GM12878 (cell line): ENCODE results near the gene PNMA1. TPM values are rescaled to one million over a fixed set of nuclear protein-coding genes. Genes with fewer than 3 reads are reported as not detected.

Experiments
- ATAC-seq: fragments of 200-7000 bp; cut with Tn5 transposase; 3 replicates; pipeline ENCODE4 v1.9.1; 2020; ENCODE audit warnings: mild to moderate bottlenecking, moderate library complexity
- BruUV-seq: library from RNA; stranded (reverse); fragments of 400-500 nt; replicated peaks from 2 replicates; lab custom pipeline; 2021; lab: Mats Ljungman, UMichigan
- CTCF ChIA-PET: fragments of 300-600 bp; sonication (Branson Sonifier 250); formaldehyde crosslinking; extraction: SDS; loops from one replicate; lab custom pipeline; 2021; ENCODE audit warnings: inconsistent platforms; lab: Yijun Ruan, JAX
- POLR2A ChIA-PET: fragments of 350-600 bp; formaldehyde crosslinking; extraction: SDS; loops from one replicate; lab custom pipeline; 2021; ENCODE audit warnings: inconsistent platforms; lab: Charles Lee
- RAD21 ChIA-PET: fragments of 300-600 bp; sonication (Branson Sonifier 250); formaldehyde crosslinking; loops from one replicate; lab custom pipeline; 2023; ENCODE audit warnings: antibody characterized with exemption; ENCODE audit not compliant: unreplicated experiment; lab: Charles Lee
- SMC1A ChIA-PET: fragments of 300-600 bp; sonication (Branson Sonifier 250); formaldehyde crosslinking; loops from one replicate; lab custom pipeline; 2023; ENCODE audit not compliant: unreplicated experiment, uncharacterized antibody; lab: Charles Lee
- DNase-seq: peaks from one replicate; pipeline ENCODE4 v3.0.0-alpha.2; 2011; ENCODE audit warnings: low read depth, low spot score
- FAIRE-seq: peaks from 3 replicates; lab custom pipeline; 2011; peaks lifted over from hg19 to GRCh38; lab: Jason Lieb, UNC
- H2AFZ ChIP-seq: 2 replicates; pipeline ENCODE4 v1.6.0; 2011; ENCODE audit warnings: low read depth, low read length, control low read depth; ENCODE audit not compliant: control insufficient read depth
- H3K27ac ChIP-seq: 2 replicates; pipeline ENCODE4 v1.5.1; 2011; ENCODE audit warnings: control low read depth; ENCODE audit not compliant: control insufficient read depth, insufficient read depth
- H3K27me3 ChIP-seq, 2 experiments: replicated peaks in 1 of 2; 2 replicates each; pipeline versions ENCODE4 v1.6.0 to v1.6.1; 2011; ENCODE audit warnings: low read length in 1 of 2; ENCODE audit not compliant: control insufficient read depth in 2 of 2, insufficient read depth in 2 of 2
- H3K36me3 ChIP-seq, 2 experiments: 2 replicates each; pipeline ENCODE4 v1.5.1; 2011; ENCODE audit warnings: low read length in 1 of 2; ENCODE audit not compliant: control insufficient read depth in 2 of 2, insufficient read depth in 2 of 2
- H3K4me1 ChIP-seq: 2 replicates; pipeline ENCODE4 v1.6.1; 2011; ENCODE audit warnings: mild to moderate bottlenecking, low read length, moderate library complexity, mixed read lengths; ENCODE audit not compliant: control insufficient read depth, insufficient read depth
- H3K4me2 ChIP-seq: 2 replicates; pipeline ENCODE4 v1.6.0; 2011; ENCODE audit warnings: control low read depth; ENCODE audit not compliant: control insufficient read depth, insufficient read depth
- H3K4me3 ChIP-seq: fragments of 200-600 bp; sonication (generic); 2 replicates; pipeline ENCODE4 v1.5.1; 2016
- H3K79me2 ChIP-seq: 2 replicates; pipeline ENCODE4 v1.6.0; 2011; ENCODE audit warnings: low read length; ENCODE audit not compliant: control insufficient read depth, insufficient read depth
- H3K9ac ChIP-seq: 2 replicates; pipeline ENCODE4 v1.8.0; 2011; ENCODE audit warnings: low read length, control low read depth, mixed read lengths; ENCODE audit not compliant: control insufficient read depth, insufficient read depth
- H3K9me3 ChIP-seq: replicated peaks from 3 replicates; pipeline ENCODE4 v1.5.1; 2011; ENCODE audit warnings: mild to moderate bottlenecking, low read length; ENCODE audit not compliant: control insufficient read depth, insufficient read depth
- H4K20me1 ChIP-seq: 2 replicates; pipeline ENCODE4 v1.6.0; 2011; ENCODE audit not compliant: control insufficient read depth, insufficient read depth
- EED ChIP-seq: sonication (generic); IDR thresholded peaks from 2 replicates; pipeline ENCODE4 v1.6.1; 2016; ENCODE audit warnings: antibody characterized with exemption, low read depth
- IKZF1 ChIP-seq: fragments of 450-650 bp; conservative IDR thresholded peaks from 2 replicates; pipeline ENCODE4 v1.6.1; 2017; ENCODE audit warnings: antibody characterized with exemption, mild to moderate bottlenecking
- JUND ChIP-seq: IDR thresholded peaks from 2 replicates; pipeline ENCODE4 v1.6.1; 2012; ENCODE audit warnings: low read depth, mild to moderate bottlenecking, low read length, improper control_type of control experiment, moderate library complexity
- NR2C2 ChIP-seq: IDR thresholded peaks from 2 replicates; pipeline ENCODE4 v1.6.1; 2011; ENCODE audit warnings: borderline replicate concordance, low read depth; ENCODE audit not compliant: control insufficient read depth, insufficient read length
- NR2F1 ChIP-seq: fragments of 450-650 bp; conservative IDR thresholded peaks from 2 replicates; pipeline ENCODE4 v1.6.1; 2017; ENCODE audit warnings: mild to moderate bottlenecking
- SREBF2 ChIP-seq: IDR thresholded peaks from 2 replicates; pipeline ENCODE4 v1.6.1; 2012; ENCODE audit warnings: mild to moderate bottlenecking, low read length
- WGBS: methylation state at CpG from one replicate; pipeline ENCODE4 v1.1.6; 2016; ENCODE audit warnings: low lambda C conversion rate; ENCODE audit not compliant: insufficient replicate concordance, insufficient coverage; ENCODE audit errors: missing lambda C conversion rate; 5-methylcytosine and 5-hydroxymethylcytosine counted together
- in situ Hi-C: fragments of 300-500 bp; cut with MboI; formaldehyde crosslinking; loops from 9 replicates; pipeline ENCODE4 v1.14.3; 2018; ENCODE audit warnings: mixed read lengths
- intact Hi-C: fragments of 100-400 bp; cut with micrococcal nuclease; formaldehyde crosslinking; loops from one replicate; pipeline ENCODE4 v1.14.2; 2022; ENCODE audit not compliant: unreplicated experiment
- polyA plus RNA-seq, 11 experiments: library from polyadenylated mRNA; depleted of rRNA in 4 of 11; unstranded in 6 of 11; stranded (reverse) in 5 of 11; fragments of >200 nt; fragmentation: Nextera tagmentation in 4 of 11; fragmentation: Illumina TruSeq in 1 of 11; extraction: Ambion mirVana in 4 of 11; extraction: Trizol in 1 of 11; gene quantifications; 1 replicate in 1 of 11; 2 replicates in 10 of 11; pipeline versions ENCODE4 v1.2.1 to v1.2.3, GENCODE V29; 2011 to 2016; ENCODE audit warnings: inconsistent platforms in 2 of 11, missing spikeins in 2 of 11, low read depth in 1 of 11
- total RNA-seq, 4 experiments: library from RNA; depleted of rRNA in 3 of 4; stranded (reverse); fragments of >200 nt in 3 of 4; fragmentation: Illumina TruSeq in 1 of 4; extraction: Trizol in 1 of 4; gene quantifications; 2 replicates each; pipeline versions ENCODE4 v1.2.1 to v1.2.3, GENCODE V29; 2013 to 2021
- TF ChIP-seq, protein P1 (sequence below): fragments of 150-350 bp; IDR thresholded peaks from 2 replicates; pipeline ENCODE4 v1.6.1; 2016; ENCODE audit warnings: low read depth, low read length
- TF ChIP-seq, protein P2 (sequence below): fragments of 450-650 bp; IDR thresholded peaks from 2 replicates; pipeline ENCODE4 v1.6.1; 2016; ENCODE audit warnings: mild to moderate bottlenecking
- TF ChIP-seq, protein P3 (sequence below): fragments of 450-650 bp; IDR thresholded peaks from 2 replicates; pipeline ENCODE4 v1.6.1; 2017; ENCODE audit warnings: mild to moderate bottlenecking, moderate library complexity

Gene PNMA1
- total and polyA plus RNA-seq, 10 of the 15 experiments (the other 5 are each of a cell fraction or from before 2014, with no cell fraction given): 1.8 to 39.3 (median 11.1) TPM

DNA sequence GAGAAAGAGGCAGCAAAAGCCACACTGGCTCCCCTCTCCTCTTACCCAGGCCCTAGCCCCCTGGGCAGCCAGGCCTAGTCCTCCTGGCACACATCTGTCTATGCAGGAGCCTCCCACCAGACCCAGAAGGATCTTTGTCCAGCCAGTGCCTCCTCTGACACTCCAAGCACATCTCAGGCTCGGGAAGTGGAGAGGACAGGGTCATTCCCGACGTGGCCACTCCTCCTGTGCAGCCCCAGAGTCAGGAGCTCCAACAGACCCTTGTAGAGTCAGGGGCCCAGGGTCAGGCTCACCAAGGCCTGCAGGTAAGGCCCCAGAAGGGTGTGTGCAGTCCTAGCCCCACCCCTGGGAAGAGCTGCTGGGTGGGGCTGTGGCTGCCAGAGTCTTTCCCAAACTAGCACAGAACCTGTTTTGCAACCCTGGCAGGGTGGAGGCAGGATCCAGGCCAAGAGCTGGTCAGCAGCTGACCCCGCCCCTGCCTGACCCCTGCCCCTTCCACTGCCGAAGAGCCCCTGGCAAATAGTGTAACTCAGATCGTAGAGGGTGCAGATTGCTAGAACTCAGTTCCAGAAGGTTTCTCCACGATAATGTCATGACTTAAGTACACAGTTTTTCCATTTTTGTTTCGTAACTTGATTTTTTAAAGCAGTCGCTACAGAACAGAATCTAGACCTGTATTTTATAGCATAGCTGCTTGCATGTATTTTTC is 26.6 kb upstream of the PNMA1 start:
- Histone ChIP-seq H3K4me2 (peak overlapping the region; percentile 96), H3K27ac (peak overlapping the region; percentile 81), H3K9me3 (no peaks in the 10 kb centered on the region), H4K20me1 (peaks cover 24% of the 10 kb centered on the region), H3K4me1 (peaks cover 49% of the 10 kb centered on the region), H3K79me2 (peaks cover 76% of the 10 kb centered on the region), H3K36me3 (peaks cover 21 to 44% of the 10 kb centered on the region in 2 experiments), H3K4me3 (peak overlapping the region; percentile 55; the same call in 1 of the 2 replicates), H3K27me3 (no peaks in the 10 kb centered on the region), H3K9ac (no peak overlapping the region), H2AFZ (no peak overlapping the region)
- DNase-seq (no peak), ATAC-seq (no peak), FAIRE-seq (no peak)
- no TSS peak for BruUV-seq
- ChIA-PET CTCF (interaction anchor here (1.6 to 21.0 kb wide), 6 partner anchors 9 to 117 kb away, joined by 4 to 288 read pairs (median 28); a partner anchor contains a TSS), SMC1A (interaction anchor here (0.9 to 6.7 kb wide), 7 partner anchors 8 to 85 kb away, joined by 3 to 60 read pairs (median 11); no protein-coding TSS in a partner anchor), RAD21 (interaction anchor here (0.8 to 8.5 kb wide), 11 partner anchors 9 to 86 kb away, joined by 3 to 114 read pairs (median 5); a partner anchor contains a TSS), POLR2A (interaction anchor here (1.3 to 6.7 kb wide), 3 partner anchors 12 to 56 kb away, joined by 3 to 54 read pairs (median 4); no protein-coding TSS in a partner anchor)
- 78% methylated on average over 9 of the region's 9 CpGs for WGBS
- in situ Hi-C loops: loop anchor here (5.0 to 25.0 kb wide), 2 partner anchors 87 to 297 kb away; no protein-coding TSS in a partner anchor
- intact Hi-C loops: no loop called here
- no peak for TF ChIP-seq NR2C2
- TF ChIP-seq, protein P1, sequence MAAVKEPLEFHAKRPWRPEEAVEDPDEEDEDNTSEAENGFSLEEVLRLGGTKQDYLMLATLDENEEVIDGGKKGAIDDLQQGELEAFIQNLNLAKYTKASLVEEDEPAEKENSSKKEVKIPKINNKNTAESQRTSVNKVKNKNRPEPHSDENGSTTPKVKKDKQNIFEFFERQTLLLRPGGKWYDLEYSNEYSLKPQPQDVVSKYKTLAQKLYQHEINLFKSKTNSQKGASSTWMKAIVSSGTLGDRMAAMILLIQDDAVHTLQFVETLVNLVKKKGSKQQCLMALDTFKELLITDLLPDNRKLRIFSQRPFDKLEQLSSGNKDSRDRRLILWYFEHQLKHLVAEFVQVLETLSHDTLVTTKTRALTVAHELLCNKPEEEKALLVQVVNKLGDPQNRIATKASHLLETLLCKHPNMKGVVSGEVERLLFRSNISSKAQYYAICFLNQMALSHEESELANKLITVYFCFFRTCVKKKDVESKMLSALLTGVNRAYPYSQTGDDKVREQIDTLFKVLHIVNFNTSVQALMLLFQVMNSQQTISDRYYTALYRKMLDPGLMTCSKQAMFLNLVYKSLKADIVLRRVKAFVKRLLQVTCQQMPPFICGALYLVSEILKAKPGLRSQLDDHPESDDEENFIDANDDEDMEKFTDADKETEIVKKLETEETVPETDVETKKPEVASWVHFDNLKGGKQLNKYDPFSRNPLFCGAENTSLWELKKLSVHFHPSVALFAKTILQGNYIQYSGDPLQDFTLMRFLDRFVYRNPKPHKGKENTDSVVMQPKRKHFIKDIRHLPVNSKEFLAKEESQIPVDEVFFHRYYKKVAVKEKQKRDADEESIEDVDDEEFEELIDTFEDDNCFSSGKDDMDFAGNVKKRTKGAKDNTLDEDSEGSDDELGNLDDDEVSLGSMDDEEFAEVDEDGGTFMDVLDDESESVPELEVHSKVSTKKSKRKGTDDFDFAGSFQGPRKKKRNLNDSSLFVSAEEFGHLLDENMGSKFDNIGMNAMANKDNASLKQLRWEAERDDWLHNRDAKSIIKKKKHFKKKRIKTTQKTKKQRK: no peak
- TF ChIP-seq EED: no peak
- TF ChIP-seq, protein P2, sequence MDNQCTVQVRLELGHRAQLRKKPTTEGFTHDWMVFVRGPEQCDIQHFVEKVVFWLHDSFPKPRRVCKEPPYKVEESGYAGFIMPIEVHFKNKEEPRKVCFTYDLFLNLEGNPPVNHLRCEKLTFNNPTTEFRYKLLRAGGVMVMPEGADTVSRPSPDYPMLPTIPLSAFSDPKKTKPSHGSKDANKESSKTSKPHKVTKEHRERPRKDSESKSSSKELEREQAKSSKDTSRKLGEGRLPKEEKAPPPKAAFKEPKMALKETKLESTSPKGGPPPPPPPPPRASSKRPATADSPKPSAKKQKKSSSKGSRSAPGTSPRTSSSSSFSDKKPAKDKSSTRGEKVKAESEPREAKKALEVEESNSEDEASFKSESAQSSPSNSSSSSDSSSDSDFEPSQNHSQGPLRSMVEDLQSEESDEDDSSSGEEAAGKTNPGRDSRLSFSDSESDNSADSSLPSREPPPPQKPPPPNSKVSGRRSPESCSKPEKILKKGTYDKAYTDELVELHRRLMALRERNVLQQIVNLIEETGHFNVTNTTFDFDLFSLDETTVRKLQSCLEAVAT: no peak
- TF ChIP-seq, protein P3, sequence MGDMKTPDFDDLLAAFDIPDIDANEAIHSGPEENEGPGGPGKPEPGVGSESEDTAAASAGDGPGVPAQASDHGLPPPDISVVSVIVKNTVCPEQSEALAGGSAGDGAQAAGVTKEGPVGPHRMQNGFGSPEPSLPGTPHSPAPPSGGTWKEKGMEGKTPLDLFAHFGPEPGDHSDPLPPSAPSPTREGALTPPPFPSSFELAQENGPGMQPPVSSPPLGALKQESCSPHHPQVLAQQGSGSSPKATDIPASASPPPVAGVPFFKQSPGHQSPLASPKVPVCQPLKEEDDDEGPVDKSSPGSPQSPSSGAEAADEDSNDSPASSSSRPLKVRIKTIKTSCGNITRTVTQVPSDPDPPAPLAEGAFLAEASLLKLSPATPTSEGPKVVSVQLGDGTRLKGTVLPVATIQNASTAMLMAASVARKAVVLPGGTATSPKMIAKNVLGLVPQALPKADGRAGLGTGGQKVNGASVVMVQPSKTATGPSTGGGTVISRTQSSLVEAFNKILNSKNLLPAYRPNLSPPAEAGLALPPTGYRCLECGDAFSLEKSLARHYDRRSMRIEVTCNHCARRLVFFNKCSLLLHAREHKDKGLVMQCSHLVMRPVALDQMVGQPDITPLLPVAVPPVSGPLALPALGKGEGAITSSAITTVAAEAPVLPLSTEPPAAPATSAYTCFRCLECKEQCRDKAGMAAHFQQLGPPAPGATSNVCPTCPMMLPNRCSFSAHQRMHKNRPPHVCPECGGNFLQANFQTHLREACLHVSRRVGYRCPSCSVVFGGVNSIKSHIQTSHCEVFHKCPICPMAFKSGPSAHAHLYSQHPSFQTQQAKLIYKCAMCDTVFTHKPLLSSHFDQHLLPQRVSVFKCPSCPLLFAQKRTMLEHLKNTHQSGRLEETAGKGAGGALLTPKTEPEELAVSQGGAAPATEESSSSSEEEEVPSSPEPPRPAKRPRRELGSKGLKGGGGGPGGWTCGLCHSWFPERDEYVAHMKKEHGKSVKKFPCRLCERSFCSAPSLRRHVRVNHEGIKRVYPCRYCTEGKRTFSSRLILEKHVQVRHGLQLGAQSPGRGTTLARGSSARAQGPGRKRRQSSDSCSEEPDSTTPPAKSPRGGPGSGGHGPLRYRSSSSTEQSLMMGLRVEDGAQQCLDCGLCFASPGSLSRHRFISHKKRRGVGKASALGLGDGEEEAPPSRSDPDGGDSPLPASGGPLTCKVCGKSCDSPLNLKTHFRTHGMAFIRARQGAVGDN: no peak
- no peak for TF ChIP-seq IKZF1
- TF ChIP-seq SREBF2: no peak
- TF ChIP-seq JUND: no peak
- no peak for TF ChIP-seq NR2F1
